H1 (cell line): ENCODE data around the gene ELP5. TPM values are rescaled to one million over a fixed set of nuclear protein-coding genes. Genes with fewer than 3 reads are reported as not detected.
A peak's percentile ranks its signal among the peaks of the same experiment; 100 is the strongest.

Experiments
- CTCF ChIA-PET: fragments of 300-600 bp; sonication (Branson Sonifier 250); formaldehyde crosslinking; loops from one replicate; lab custom pipeline; 2021; ENCODE audit not compliant: partially characterized antibody; lab: Charles Lee
- POLR2A ChIA-PET: fragments of 300-600 bp; sonication (Branson Sonifier 250); formaldehyde crosslinking; loops from one replicate; lab custom pipeline; 2021; ENCODE audit warnings: inconsistent platforms; ENCODE audit not compliant: partially characterized antibody; lab: Charles Lee
- DNase-seq, 2 experiments: peaks; one replicate each; pipeline versions ENCODE4 v3.0.0 to v3.0.0-alpha.2; 2010 to 2022; ENCODE audit warnings: low spot score in 2 of 2, low read depth in 1 of 2, mixed read lengths in 1 of 2
- FAIRE-seq: peaks from 2 replicates; lab custom pipeline; 2011; peaks lifted over from hg19 to GRCh38; lab: Jason Lieb, UNC
- H2AFZ ChIP-seq: 2 replicates; pipeline ENCODE4 v1.8.1; 2012; ENCODE audit warnings: low read length, inconsistent platforms
- H2AK5ac ChIP-seq: 2 replicates; pipeline ENCODE4 v1.6.1; 2013; ENCODE audit warnings: low read depth, low read length
- H2BK120ac ChIP-seq: replicated peaks from 2 replicates; pipeline ENCODE3; 2013; ENCODE audit warnings: low read depth, low read length, inconsistent platforms
- H2BK12ac ChIP-seq: 2 replicates; pipeline ENCODE4 v1.6.1; 2013; ENCODE audit warnings: low read depth, low read length
- H2BK15ac ChIP-seq: 2 replicates; pipeline ENCODE4 v1.6.1; 2013; ENCODE audit warnings: low read length
- H2BK20ac ChIP-seq: 2 replicates; pipeline ENCODE4 v1.6.1; 2013; ENCODE audit warnings: low read length
- H2BK5ac ChIP-seq: 2 replicates; pipeline ENCODE4 v1.6.1; 2013; ENCODE audit warnings: low read depth, low read length
- H3K14ac ChIP-seq: 2 replicates; pipeline ENCODE4 v1.6.1; 2013; ENCODE audit warnings: inconsistent platforms; ENCODE audit not compliant: insufficient read length
- H3K18ac ChIP-seq: 2 replicates; pipeline ENCODE4 v1.6.1; 2013; ENCODE audit warnings: low read length; ENCODE audit errors: extremely low read depth
- H3K23ac ChIP-seq: 2 replicates; pipeline ENCODE4 v1.6.1; 2013; ENCODE audit warnings: inconsistent platforms; ENCODE audit not compliant: insufficient read length
- H3K23me2 ChIP-seq: 2 replicates; pipeline ENCODE4 v1.6.1; 2013; ENCODE audit warnings: low read depth, low read length
- H3K27ac ChIP-seq: 2 replicates; pipeline ENCODE4 v1.6.1; 2011; ENCODE audit warnings: low read depth, low read length, inconsistent platforms
- H3K27me3 ChIP-seq, 4 experiments: replicated peaks in 1 of 4; 1 replicate in 1 of 4; 2 replicates in 3 of 4; pipeline versions ENCODE4 v1.6.1 to v1.8.1; 2011 to 2013; ENCODE audit warnings: low read length in 3 of 4, mild to moderate bottlenecking in 3 of 4, inconsistent platforms in 2 of 4, mixed read lengths in 2 of 4, moderate library complexity in 1 of 4; ENCODE audit not compliant: control insufficient read depth in 3 of 4, insufficient read depth in 3 of 4; ENCODE audit errors: extremely low read depth in 1 of 4
- H3K36me3 ChIP-seq, 4 experiments: 2 replicates each; pipeline versions ENCODE4 v1.6.1 to v1.8.1; 2011 to 2013; ENCODE audit warnings: mild to moderate bottlenecking in 4 of 4, low read length in 3 of 4, moderate library complexity in 2 of 4, control low read depth in 1 of 4, inconsistent platforms in 1 of 4; ENCODE audit not compliant: insufficient read depth in 4 of 4, control insufficient read depth in 2 of 4
- H3K4ac ChIP-seq: replicated peaks from 2 replicates; pipeline ENCODE3; 2013; ENCODE audit warnings: low read length, low read depth, mixed read lengths, inconsistent platforms; ENCODE audit not compliant: insufficient read length
- H3K4me1 ChIP-seq, 4 experiments: replicated peaks in 1 of 4; 1 replicate in 1 of 4; 2 replicates in 3 of 4; pipeline versions ENCODE4 v1.6.1 to v1.8.1; 2011 to 2013; ENCODE audit warnings: low read length in 3 of 4, inconsistent platforms in 2 of 4, mixed read lengths in 1 of 4; ENCODE audit not compliant: insufficient read depth in 4 of 4, control insufficient read depth in 3 of 4
- H3K4me2 ChIP-seq, 2 experiments: 2 replicates each; pipeline versions ENCODE4 v1.6.1 to v1.8.1; 2011 to 2013; ENCODE audit warnings: low read depth in 2 of 2, low read length in 2 of 2, control low read depth in 1 of 2, inconsistent platforms in 1 of 2, mild to moderate bottlenecking in 1 of 2; ENCODE audit not compliant: insufficient read depth in 1 of 2
- H3K4me3 ChIP-seq, 4 experiments: fragments of 200-600, 300-600 bp in 1 of 4; sonication (generic), shearing (Covaris generic), sonication (Bioruptor Twin) in 1 of 4; 2 replicates each; pipeline versions ENCODE4 v1.5.1 to v1.8.1; 2011 to 2016; ENCODE audit warnings: low read length in 4 of 4, low read depth in 3 of 4, control low read depth in 2 of 4, inconsistent platforms in 2 of 4, mild to moderate bottlenecking in 2 of 4, mixed read lengths in 1 of 4, moderate library complexity in 1 of 4; ENCODE audit not compliant: insufficient read depth in 2 of 4; ENCODE audit errors: extremely low read depth in 1 of 4
- H3K56ac ChIP-seq: replicated peaks from 2 replicates; pipeline ENCODE3; 2013; ENCODE audit warnings: low read depth, mild to moderate bottlenecking, mixed read lengths, low read length, inconsistent platforms; ENCODE audit not compliant: insufficient read length
- H3K79me1 ChIP-seq: 2 replicates; pipeline ENCODE4 v1.6.1; 2013; ENCODE audit warnings: low read depth, low read length, control low read depth
- H3K79me2 ChIP-seq, 2 experiments: 2 replicates each; pipeline versions ENCODE4 v1.6.1 to v1.8.1; 2012 to 2013; ENCODE audit warnings: low read length in 2 of 2, mild to moderate bottlenecking in 2 of 2, inconsistent platforms in 1 of 2; ENCODE audit not compliant: insufficient read depth in 2 of 2, control insufficient read depth in 1 of 2
- H3K9ac ChIP-seq, 4 experiments: replicated peaks in 1 of 4; 1 replicate in 1 of 4; 2 replicates in 3 of 4; pipeline versions ENCODE4 v1.6.1 to v1.8.1; 2011 to 2013; ENCODE audit warnings: low read depth in 3 of 4, low read length in 3 of 4, control low read depth in 2 of 4, mild to moderate bottlenecking in 2 of 4, moderate library complexity in 2 of 4, inconsistent platforms in 1 of 4; ENCODE audit errors: extremely low read depth in 1 of 4
- H3K9me3 ChIP-seq, 2 experiments: 2 replicates each; pipeline versions ENCODE4 v1.6.1 to v1.8.1; 2012 to 2013; ENCODE audit warnings: mild to moderate bottlenecking in 2 of 2, moderate library complexity in 2 of 2, control low read depth in 1 of 2, inconsistent platforms in 1 of 2, low read depth in 1 of 2, low read length in 1 of 2, mixed read lengths in 1 of 2; ENCODE audit not compliant: insufficient read depth in 2 of 2
- H4K20me1 ChIP-seq, 2 experiments: replicated peaks in 1 of 2; 2 replicates each; pipeline versions ENCODE3 to v1.8.1; 2011 to 2013; ENCODE audit warnings: inconsistent platforms in 2 of 2, low read length in 2 of 2, mild to moderate bottlenecking in 1 of 2; ENCODE audit not compliant: insufficient read depth in 2 of 2, control insufficient read depth in 1 of 2
- H4K5ac ChIP-seq: 2 replicates; pipeline ENCODE4 v1.6.1; 2013; ENCODE audit warnings: low read length, low read depth, mixed read lengths, inconsistent platforms; ENCODE audit not compliant: insufficient read length
- H4K8ac ChIP-seq: 2 replicates; pipeline ENCODE4 v1.8.0; 2013; ENCODE audit warnings: mild to moderate bottlenecking, moderate library complexity, low read length, inconsistent platforms; ENCODE audit not compliant: insufficient read depth; ENCODE audit errors: extremely low read depth
- H4K91ac ChIP-seq: replicated peaks from 2 replicates; pipeline ENCODE3; 2013; ENCODE audit warnings: low read length, mixed read lengths, inconsistent platforms; ENCODE audit not compliant: insufficient read length
- EGR1 ChIP-seq: IDR thresholded peaks from 2 replicates; pipeline ENCODE4 v1.6.1; 2011; ENCODE audit warnings: low read depth, low read length, borderline replicate concordance
- KDM1A ChIP-seq: fragments of 200-600, 300-600 bp; sonication (generic); IDR thresholded peaks from 2 replicates; pipeline ENCODE4 v1.7.1; 2016; ENCODE audit warnings: mild to moderate bottlenecking, low read length, borderline replicate concordance
- MAX ChIP-seq: IDR thresholded peaks from 2 replicates; pipeline ENCODE4 v1.6.1; 2012; ENCODE audit warnings: inconsistent platforms
- RBBP5 ChIP-seq: IDR thresholded peaks from 2 replicates; pipeline ENCODE4 v1.7.1; 2012; ENCODE audit warnings: low read depth, mild to moderate bottlenecking, inconsistent platforms, low read length, moderate library complexity, borderline replicate concordance
- TAF1 ChIP-seq: IDR thresholded peaks from 2 replicates; pipeline ENCODE4 v1.6.1; 2011; ENCODE audit warnings: mild to moderate bottlenecking, low read depth, low read length
- WGBS, 2 experiments: shearing (Covaris generic) in 1 of 2; methylation state at CpG; one replicate each; pipeline versions ENCODE4 v1.1.6 to v1.1.7; 2013 to 2015; ENCODE audit warnings: low lambda C conversion rate in 2 of 2, mixed read lengths in 2 of 2, inconsistent platforms in 1 of 2, low coverage in 1 of 2, missing lambda C conversion rate in 1 of 2; ENCODE audit not compliant: insufficient replicate concordance in 2 of 2, insufficient coverage in 1 of 2, insufficient read length in 1 of 2; ENCODE audit errors: extremely low coverage in 1 of 2, missing lambda C conversion rate in 1 of 2; 5-methylcytosine and 5-hydroxymethylcytosine counted together
- polyA plus RNA-seq, 7 experiments: library from polyadenylated mRNA; depleted of rRNA in 3 of 7; stranded (reverse) in 5 of 7; unstranded in 2 of 7; fragments of >200 nt in 5 of 7; fragments of 200-250 nt in 2 of 7; gene quantifications; 1 replicate in 5 of 7; 2 replicates in 1 of 7; 4 replicates in 1 of 7; pipeline versions ENCODE4 v1.2.1 to v1.2.3, GENCODE V29; 2011 to 2013; ENCODE audit warnings: missing spikeins in 2 of 7, mixed read lengths in 2 of 7
- total RNA-seq: library from RNA; stranded (reverse); fragmentation: NEBNext Ultra II Directional; extraction: Animal tissue kit (Norgen Biotek cat#: 25700); gene quantifications from 2 replicates; pipeline ENCODE4 v1.2.1, GENCODE V29; 2021

The ELP5 gene
- total and polyA plus RNA-seq, 2 of the 8 experiments (the other 6 are each of a cell fraction or from before 2014, with no cell fraction given) = 75.4 to 107 TPM

GRCh38 chr17:7207120-7208001, 44.7 kb upstream of the ELP5 start:
- Histone ChIP-seq H3K27ac (no peak overlapping the region), H3K9me3 (no peaks in the 10 kb centered on the region), H2BK15ac (peak overlapping the region; percentile 100), H3K27me3 (no peaks in the 10 kb centered on the region; a peak in 1 of 7 replicates), H3K23ac (no peak overlapping the region), H3K4me3 (peak overlapping the region; percentile 36 to 62 (median 42); a peak in 7 of 8 replicates), H3K4me2 (peak overlapping the region; percentile 71 to 91), H3K18ac (peak overlapping the region; percentile 94), H3K14ac (no peak overlapping the region), H3K4me1 (peaks cover 8 to 42% (median 32%) of the 10 kb centered on the region in 4 experiments), H2AK5ac (peak overlapping the region; percentile 93), H4K91ac (peak overlapping the region; percentile 100), H3K23me2 (peaks cover 26% of the 10 kb centered on the region; the same call in 1 of the 2 replicates), H2BK12ac (peak overlapping the region; percentile 94; the same call in 1 of the 2 replicates), H3K36me3 (peaks cover 14 to 18% (median 15%) of the 10 kb centered on the region in 4 experiments), H3K79me2 (peaks cover 0 to 52% of the 10 kb centered on the region in 2 experiments; a peak in 2 of 4 replicates), H2BK120ac (peak overlapping the region; percentile 84), H2BK20ac (0 out of 2 replicates have a peak overlapping the region, but pooled peaks have one; percentile 93), H4K8ac (no peak overlapping the region; the same call in 1 of the 2 replicates), H3K4ac (peak overlapping the region; percentile 98), H2BK5ac (peak overlapping the region; percentile 86), H4K5ac (peak overlapping the region; percentile 41), H3K9ac (peak overlapping the region in 3 of 4 experiments; percentile 29 to 45 (median 40); a peak in 3 of 7 replicates), H3K56ac (no peak overlapping the region), H4K20me1 (peaks cover 3 to 20% of the 10 kb centered on the region in 2 experiments), H3K79me1 (peaks cover 26% of the 10 kb centered on the region), H2AFZ (no peak overlapping the region)
- CTCF ChIA-PET = interaction anchor here (0.6 to 2.4 kb wide), 7 partner anchors 14 to 162 kb away, joined by 3 to 10 read pairs (median 3); no protein-coding TSS in a partner anchor
- POLR2A ChIA-PET = interaction anchor here (0.7 to 2.5 kb wide), 17 partner anchors 11 to 395 kb away, joined by 3 to 18 read pairs (median 5); partner anchors contain the start of genes ACADVL, CLDN7, CTDNEP1 and DLG4
- TF ChIP-seq RBBP5 = 0 out of 2 replicates have a peak, but pooled peaks have one; percentile 6
- TF ChIP-seq KDM1A = peak; percentile 17; the same call in 1 of the 2 replicates
- TF ChIP-seq MAX = no peak
- no peak for TF ChIP-seq TAF1
- TF ChIP-seq EGR1 = peak; percentile 50; the same call in 1 of the 2 replicates
- FAIRE-seq = no peak
- DNase-seq = no peak
- 69% methylated on average over 18 of the region's 24 CpGs; no CpG with 5 or more reads in 1 of the 2 experiments for WGBS, 2 experiments
